ENCODE data around the gene VDAC2.
"Not testable (repeated sequence)": the region's sequence is repeated elsewhere in the genome, so short reads cannot be mapped to it uniquely, and the experiment has no call there.

Gene VDAC2

GRCh38 chr10:75210282-75211006 lies at the start of gene VDAC2:
Gene VDAC2, plus strand, starts transcription at chr10:75210796. Its CDS starts 363 bp downstream, at chr10:75211159.
- peak; percentile 95 for DNase-seq

- no peak for DNase-seq
These were observed 44.6 kb upstream of the VDAC2 start for GRCh38 chr10:75165684-75166622.

- DNase-seq = no peak
These were observed 44.0 kb upstream of the VDAC2 start for GRCh38 chr10:75166623-75166972.

GRCh38 chr10:75168275-75168674 lies 42.3 kb upstream of the VDAC2 start:
- DNase-seq = no peak

- DNase-seq = no peak
These were observed 40.4 kb upstream of the VDAC2 start for GRCh38 chr10:75170215-75170614.

- no peak for DNase-seq
These were observed 35.5 kb upstream of the VDAC2 start for GRCh38 chr10:75175046-75175445.

- DNase-seq = no peak
These were observed 34.5 kb upstream of the VDAC2 start for GRCh38 chr10:75176046-75176445.

GRCh38 chr10:75176736-75177135 lies 33.9 kb upstream of the VDAC2 start:
- DNase-seq = no peak

GRCh38 chr10:75179657-75180177 lies 30.9 kb upstream of the VDAC2 start:
- no peak for DNase-seq

GRCh38 chr10:75180592-75180991 lies 30.0 kb upstream of the VDAC2 start:
- DNase-seq = no peak

GRCh38 chr10:75181073-75181472 lies 29.5 kb upstream of the VDAC2 start:
- no peak for DNase-seq

- DNase-seq = no peak
These were observed 24.3 kb upstream of the VDAC2 start for GRCh38 chr10:75186310-75186709.

- peak; percentile 69 for DNase-seq
These were observed 22.6 kb upstream of the VDAC2 start for GRCh38 chr10:75187961-75188426.

GRCh38 chr10:75188522-75188921 lies 22.1 kb upstream of the VDAC2 start:
- not testable (repeated sequence) for DNase-seq

GRCh38 chr10:75189266-75190096 lies 21.1 kb upstream of the VDAC2 start:
- DNase-seq = no peak

- no peak for DNase-seq
These were observed 18.6 kb upstream of the VDAC2 start for GRCh38 chr10:75191821-75192568.

- DNase-seq = not testable (repeated sequence)
These were observed 16.0 kb upstream of the VDAC2 start for GRCh38 chr10:75194625-75195024.

GRCh38 chr10:75195035-75195763 lies 15.4 kb upstream of the VDAC2 start:
- DNase-seq = no peak

GRCh38 chr10:75197066-75197465 lies 13.5 kb upstream of the VDAC2 start:
- DNase-seq = no peak

GRCh38 chr10:75197906-75198305 lies 12.7 kb upstream of the VDAC2 start:
- no peak for DNase-seq

GRCh38 chr10:75199949-75200348 lies 10.6 kb upstream of the VDAC2 start:
- DNase-seq = not testable (repeated sequence)
